H9 (cell line): Measurements from ENCODE around the gene C4orf17. TPM values are rescaled to one million over a fixed set of nuclear protein-coding genes. Genes with fewer than 3 reads are reported as not detected.

Source experiments
- DNase-seq: peaks from one replicate; pipeline ENCODE4 v3.0.0-alpha.2; 2017
- H2AFZ ChIP-seq: one replicate; pipeline ENCODE4 v1.6.1; 2013; ENCODE audit warnings: mild to moderate bottlenecking, low read length, control low read depth, moderate library complexity
- H2AK5ac ChIP-seq: 2 replicates; pipeline ENCODE4 v1.6.1; 2013; ENCODE audit warnings: low read length, control low read depth, mixed read lengths; ENCODE audit not compliant: insufficient read length
- H2BK120ac ChIP-seq: one replicate; pipeline ENCODE4 v1.6.1; 2013; ENCODE audit warnings: low read depth, mild to moderate bottlenecking, low read length, control low read depth, inconsistent platforms; ENCODE audit not compliant: poor library complexity, severe bottlenecking
- H2BK12ac ChIP-seq: 2 replicates; pipeline ENCODE4 v1.6.1; 2013; ENCODE audit warnings: low read length, control low read depth, mixed read lengths, low read depth; ENCODE audit not compliant: insufficient read length
- H2BK15ac ChIP-seq: 2 replicates; pipeline ENCODE4 v1.6.1; 2013; ENCODE audit warnings: low read depth, low read length, control low read depth
- H2BK20ac ChIP-seq: one replicate; pipeline ENCODE4 v1.6.1; 2013; ENCODE audit warnings: low read depth, mild to moderate bottlenecking, low read length, control low read depth, inconsistent platforms; ENCODE audit not compliant: poor library complexity, severe bottlenecking
- H2BK5ac ChIP-seq: 2 replicates; pipeline ENCODE4 v1.6.1; 2013; ENCODE audit warnings: low read length, control low read depth, mixed read lengths; ENCODE audit not compliant: insufficient read length
- H3K14ac ChIP-seq: 2 replicates; pipeline ENCODE4 v1.6.1; 2013; ENCODE audit warnings: low read length, control low read depth; ENCODE audit not compliant: insufficient read depth
- H3K18ac ChIP-seq: 2 replicates; pipeline ENCODE4 v1.6.1; 2013; ENCODE audit warnings: low read depth, mild to moderate bottlenecking, mixed read lengths, low read length, control low read depth; ENCODE audit not compliant: insufficient read length
- H3K23ac ChIP-seq: 2 replicates; pipeline ENCODE4 v1.6.1; 2013; ENCODE audit warnings: low read length, control low read depth, mixed read lengths, low read depth; ENCODE audit not compliant: insufficient read length
- H3K23me2 ChIP-seq: 2 replicates; pipeline ENCODE4 v1.6.1; 2013; ENCODE audit warnings: low read depth, mild to moderate bottlenecking, mixed read lengths, low read length, control low read depth; ENCODE audit not compliant: insufficient read length, poor library complexity, severe bottlenecking
- H3K27ac ChIP-seq: 2 replicates; pipeline ENCODE4 v1.5.1; 2013; ENCODE audit warnings: low read length, control low read depth, mixed read lengths, low read depth; ENCODE audit not compliant: insufficient read length
- H3K27me3 ChIP-seq: 2 replicates; pipeline ENCODE4 v1.6.1; 2013; ENCODE audit warnings: low read length, control low read depth, inconsistent platforms; ENCODE audit not compliant: insufficient read depth
- H3K4ac ChIP-seq: 2 replicates; pipeline ENCODE4 v1.6.1; 2013; ENCODE audit warnings: low read depth, mild to moderate bottlenecking, control low read depth, inconsistent platforms, low read length, moderate library complexity
- H3K4me1 ChIP-seq: 2 replicates; pipeline ENCODE4 v1.6.1; 2013; ENCODE audit warnings: low read length, control low read depth, inconsistent platforms; ENCODE audit not compliant: insufficient read depth
- H3K4me2 ChIP-seq: 2 replicates; pipeline ENCODE4 v1.6.1; 2013; ENCODE audit warnings: low read length, control low read depth, mixed read lengths; ENCODE audit not compliant: insufficient read length, insufficient read depth
- H3K56ac ChIP-seq: 2 replicates; pipeline ENCODE4 v1.6.1; 2013; ENCODE audit warnings: low read depth, mild to moderate bottlenecking, mixed read lengths, low read length, control low read depth; ENCODE audit not compliant: insufficient read length
- H3K79me1 ChIP-seq: 2 replicates; pipeline ENCODE4 v1.6.1; 2013; ENCODE audit warnings: low read depth, mild to moderate bottlenecking, moderate library complexity, low read length, control low read depth, inconsistent platforms; ENCODE audit not compliant: insufficient read depth, poor library complexity, severe bottlenecking
- H3K79me2 ChIP-seq: 2 replicates; pipeline ENCODE4 v1.6.1; 2013; ENCODE audit warnings: low read length, control low read depth, inconsistent platforms; ENCODE audit not compliant: insufficient read depth
- H3K9ac ChIP-seq: 2 replicates; pipeline ENCODE4 v1.6.1; 2013; ENCODE audit warnings: low read length, control low read depth, mixed read lengths; ENCODE audit not compliant: insufficient read length; ENCODE audit errors: extremely low read depth
- H3K9me3 ChIP-seq: one replicate; pipeline ENCODE4 v1.6.1; 2013; ENCODE audit warnings: low read depth, low read length, inconsistent platforms; ENCODE audit not compliant: control insufficient read depth
- H3T11ph ChIP-seq: one replicate; pipeline ENCODE4 v1.6.1; 2013; ENCODE audit warnings: mild to moderate bottlenecking, low read length, control low read depth, inconsistent platforms
- H4K20me1 ChIP-seq: one replicate; pipeline ENCODE4 v1.6.1; 2013; ENCODE audit not compliant: control insufficient read depth, insufficient read length, insufficient read depth
- H4K5ac ChIP-seq: 2 replicates; pipeline ENCODE4 v1.6.1; 2013; ENCODE audit warnings: low read depth, mild to moderate bottlenecking, mixed read lengths, low read length, control low read depth; ENCODE audit not compliant: insufficient read length
- H4K8ac ChIP-seq: replicated peaks from 2 replicates; pipeline ENCODE4 v1.6.1; 2013; ENCODE audit warnings: low read length, control low read depth, mixed read lengths, low read depth; ENCODE audit not compliant: insufficient read length
- H4K91ac ChIP-seq: 2 replicates; pipeline ENCODE4 v1.6.1; 2013; ENCODE audit warnings: low read depth, mild to moderate bottlenecking, moderate library complexity, mixed read lengths, low read length, control low read depth; ENCODE audit not compliant: insufficient read length
- H3K27ac Mint-ChIP-seq, 3 experiments: 2 replicates in 2 of 3; 3 replicates in 1 of 3; pipeline ENCODE4 v1.8.0; 2020 to 2021; ENCODE audit warnings: mixed read lengths in 3 of 3, mild to moderate bottlenecking in 1 of 3, moderate library complexity in 1 of 3
- H3K27me3 Mint-ChIP-seq: 2 replicates; pipeline ENCODE4 v1.8.0; 2021; ENCODE audit warnings: low read depth, mild to moderate bottlenecking, moderate library complexity, mixed read lengths
- H3K36me3 Mint-ChIP-seq, 3 experiments: 2 replicates in 2 of 3; 3 replicates in 1 of 3; pipeline ENCODE4 v1.8.0; 2020 to 2021; ENCODE audit warnings: low read depth in 3 of 3, mixed read lengths in 3 of 3; ENCODE audit not compliant: insufficient read depth in 1 of 3
- H3K4me1 Mint-ChIP-seq, 2 experiments: 2 replicates each; pipeline ENCODE4 v1.8.0; 2020; ENCODE audit warnings: mixed read lengths in 2 of 2
- H3K4me3 Mint-ChIP-seq, 2 experiments: 2 replicates in 1 of 2; 3 replicates in 1 of 2; pipeline ENCODE4 v1.8.0; 2020 to 2021; ENCODE audit warnings: mild to moderate bottlenecking in 2 of 2, mixed read lengths in 2 of 2, moderate library complexity in 1 of 2
- H3K9me3 Mint-ChIP-seq, 2 experiments: 2 replicates in 1 of 2; 3 replicates in 1 of 2; pipeline ENCODE4 v1.8.0; 2020; ENCODE audit warnings: mild to moderate bottlenecking in 2 of 2, mixed read lengths in 2 of 2, moderate library complexity in 1 of 2
- CTCF ChIP-seq: fragments of 200-600 bp; sonication (generic); conservative IDR thresholded peaks from 3 replicates; pipeline ENCODE4 v1.8.0; 2021; ENCODE audit warnings: antibody characterized with exemption, mild to moderate bottlenecking
- WGBS: extraction: QIAGEN DNeasy Blood & Tissue Kit; methylation state at CpG from one replicate; pipeline ENCODE4 v1.1.7; 2013; ENCODE audit warnings: missing lambda C conversion rate, low lambda C conversion rate, mixed read lengths; ENCODE audit not compliant: insufficient read length; ENCODE audit errors: extremely low coverage; 5-methylcytosine and 5-hydroxymethylcytosine counted together
- total RNA-seq: library from RNA; stranded (reverse); gene quantifications from 2 replicates; pipeline ENCODE4 v1.2.1, GENCODE V29; 2021

C4orf17 gene
- total RNA-seq, 1 experiment from 2014 or later = not detected

GRCh38 chr4:99504804-99505502 lies 5.9 kb upstream of the C4orf17 start:
- no peak overlapping the region; a peak in 1 of 7 replicates for H3K27ac Mint-ChIP-seq
- no peak overlapping the region for H4K8ac ChIP-seq

More at GRCh38 chr4:99504804-99505502, 5.9 kb upstream of the C4orf17 start:
- Histone ChIP-seq H4K5ac (no peak overlapping the region), H3K27me3 (no peaks in the 10 kb centered on the region), H3K4me2 (no peak overlapping the region), H2BK20ac (no peak overlapping the region), H3K23ac (no peak overlapping the region), H3K4ac (no peak overlapping the region), H3K18ac (no peak overlapping the region), H2AFZ (no peak overlapping the region), H3K4me1 (no peaks in the 10 kb centered on the region), H2AK5ac (no peak overlapping the region), H3T11ph (no peak overlapping the region), H4K91ac (no peak overlapping the region), H3K56ac (no peak overlapping the region), H2BK15ac (no peak overlapping the region), H2BK120ac (no peak overlapping the region), H2BK12ac (no peak overlapping the region), H3K14ac (no peak overlapping the region), H3K9me3 (no peaks in the 10 kb centered on the region), H3K9ac (no peak overlapping the region), H4K20me1 (no peaks in the 10 kb centered on the region), H2BK5ac (no peak overlapping the region), H3K79me2 (no peaks in the 10 kb centered on the region), H3K79me1 (no peaks in the 10 kb centered on the region), H3K23me2 (no peaks in the 10 kb centered on the region), H3K27ac (no peak overlapping the region)
- no peak for DNase-seq
- Mint-ChIP-seq H3K4me3 (no peak overlapping the region), H3K9me3 (peaks cover 0 to 10% of the 10 kb centered on the region in 2 experiments; a peak in 3 of 5 replicates), H3K27me3 (no peaks in the 10 kb centered on the region; the same call in 1 of the 2 replicates), H3K4me1 (peaks cover 10% of the 10 kb centered on the region in 2 experiments), H3K36me3 (peaks cover 0 to 4% (median 0%) of the 10 kb centered on the region in 3 experiments; a peak in 2 of 7 replicates)
- WGBS = no CpG with 5 or more reads among the region's 3 CpGs
- TF ChIP-seq CTCF = no peak
